ENCODE measurements around the gene PDYN.

DNA sequence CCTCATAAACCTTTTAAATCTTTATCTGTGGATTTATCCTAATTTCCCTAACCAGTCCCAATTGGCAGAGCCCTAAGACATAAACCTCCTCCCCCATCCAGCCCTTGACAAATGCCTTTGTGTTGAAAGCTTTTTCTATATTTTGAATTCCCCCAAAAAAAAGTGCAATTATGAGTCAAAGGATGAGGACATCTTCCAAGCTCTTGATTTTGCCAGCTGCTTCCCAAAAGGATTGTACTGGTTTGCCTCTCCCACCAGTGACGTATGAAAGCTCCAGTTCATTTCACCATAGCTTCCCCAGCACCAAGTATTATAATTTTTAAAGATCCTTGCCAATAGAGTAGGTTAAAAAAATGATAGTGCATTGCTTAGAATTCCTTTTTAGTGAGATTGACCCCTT, 59.7 kb downstream of the PDYN start:
- TF ChIP-seq SUZ12 (IDR thresholded peaks at IDR 0.05), result no peak
- TF ChIP-seq FOXK2 (IDR thresholded peaks at IDR 0.05), result no peak
- TF ChIP-seq ARNT (IDR thresholded peaks at IDR 0.05), result no peak
- no peak for TF ChIP-seq ELF4 (IDR thresholded peaks at IDR 0.05)
- no peak for TF ChIP-seq TARDBP (IDR thresholded peaks at IDR 0.05)
- TF ChIP-seq FOXA1 (IDR thresholded peaks at IDR 0.05), result no peak
- no peak for TF ChIP-seq BHLHE40 (IDR thresholded peaks at IDR 0.05; ENCODE audit: borderline replicate concordance)
- no peak for TF ChIP-seq CTBP1 (IDR thresholded peaks at IDR 0.05; ENCODE audit: borderline replicate concordance)
- TF ChIP-seq FOXM1 (IDR thresholded peaks at IDR 0.05; ENCODE audit: borderline replicate concordance), result no peak

Data from HEK293T (cell line).